Measurements from ENCODE around the gene ZNF385C.
"Not testable (repeated sequence)": the region's sequence is repeated elsewhere in the genome, so short reads cannot be mapped to it uniquely, and the experiment has no call there.

The ZNF385C gene

DNA sequence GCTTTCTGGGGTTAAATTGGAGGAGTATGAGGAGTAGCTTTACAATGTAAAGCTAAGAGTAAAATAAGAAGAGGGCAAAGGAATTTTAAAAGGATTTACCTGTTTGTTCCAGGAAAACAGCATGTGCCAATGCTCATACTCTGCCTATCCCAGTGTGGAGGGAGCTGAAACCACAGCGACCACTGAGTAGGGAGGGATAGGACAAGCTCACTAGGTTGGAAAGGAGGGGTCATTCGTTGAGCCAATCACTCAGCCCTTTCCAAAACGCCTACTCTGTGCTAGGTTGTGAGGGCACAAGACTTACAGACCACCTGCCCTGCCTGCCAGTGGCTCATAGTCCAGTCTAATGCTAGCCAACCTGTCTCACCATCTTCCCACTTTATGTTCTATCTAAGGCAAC lies 79.9 kb downstream of the ZNF385C start:
- TF ChIP-seq, protein P1, sequence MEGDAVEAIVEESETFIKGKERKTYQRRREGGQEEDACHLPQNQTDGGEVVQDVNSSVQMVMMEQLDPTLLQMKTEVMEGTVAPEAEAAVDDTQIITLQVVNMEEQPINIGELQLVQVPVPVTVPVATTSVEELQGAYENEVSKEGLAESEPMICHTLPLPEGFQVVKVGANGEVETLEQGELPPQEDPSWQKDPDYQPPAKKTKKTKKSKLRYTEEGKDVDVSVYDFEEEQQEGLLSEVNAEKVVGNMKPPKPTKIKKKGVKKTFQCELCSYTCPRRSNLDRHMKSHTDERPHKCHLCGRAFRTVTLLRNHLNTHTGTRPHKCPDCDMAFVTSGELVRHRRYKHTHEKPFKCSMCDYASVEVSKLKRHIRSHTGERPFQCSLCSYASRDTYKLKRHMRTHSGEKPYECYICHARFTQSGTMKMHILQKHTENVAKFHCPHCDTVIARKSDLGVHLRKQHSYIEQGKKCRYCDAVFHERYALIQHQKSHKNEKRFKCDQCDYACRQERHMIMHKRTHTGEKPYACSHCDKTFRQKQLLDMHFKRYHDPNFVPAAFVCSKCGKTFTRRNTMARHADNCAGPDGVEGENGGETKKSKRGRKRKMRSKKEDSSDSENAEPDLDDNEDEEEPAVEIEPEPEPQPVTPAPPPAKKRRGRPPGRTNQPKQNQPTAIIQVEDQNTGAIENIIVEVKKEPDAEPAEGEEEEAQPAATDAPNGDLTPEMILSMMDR (IDR thresholded peaks at IDR 0.05; ENCODE audit: extremely low read depth, insufficient read depth, missing control alignments): no peak
- in situ Hi-C loops (cut with MboI; ENCODE audit: low pct_unique_long_range_greater_than_20kb, low sequenced_read_pairs, unreplicated experiment): no loop called here
- peak; percentile 15 for DNase-seq (ENCODE audit: low spot score)

DNA sequence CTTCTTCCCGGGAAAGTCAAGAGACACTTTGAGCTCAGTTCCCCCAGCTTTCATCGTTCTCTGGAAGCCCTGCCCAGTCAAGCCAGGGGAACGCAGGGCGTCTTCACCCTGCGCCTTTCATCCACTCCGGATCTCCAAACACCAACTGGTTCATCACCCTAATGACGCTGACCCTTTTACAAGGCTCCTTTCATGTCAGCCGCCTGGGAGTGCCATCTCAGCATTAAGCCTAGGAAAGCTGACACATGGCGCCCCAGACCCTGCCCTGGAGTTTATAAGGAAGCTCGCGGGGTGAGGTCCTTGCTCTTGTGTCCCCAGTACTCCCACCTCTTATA lies 80.4 kb downstream of the ZNF385C start:
- peak; percentile 64 for DNase-seq (ENCODE audit: low spot score)

DNA sequence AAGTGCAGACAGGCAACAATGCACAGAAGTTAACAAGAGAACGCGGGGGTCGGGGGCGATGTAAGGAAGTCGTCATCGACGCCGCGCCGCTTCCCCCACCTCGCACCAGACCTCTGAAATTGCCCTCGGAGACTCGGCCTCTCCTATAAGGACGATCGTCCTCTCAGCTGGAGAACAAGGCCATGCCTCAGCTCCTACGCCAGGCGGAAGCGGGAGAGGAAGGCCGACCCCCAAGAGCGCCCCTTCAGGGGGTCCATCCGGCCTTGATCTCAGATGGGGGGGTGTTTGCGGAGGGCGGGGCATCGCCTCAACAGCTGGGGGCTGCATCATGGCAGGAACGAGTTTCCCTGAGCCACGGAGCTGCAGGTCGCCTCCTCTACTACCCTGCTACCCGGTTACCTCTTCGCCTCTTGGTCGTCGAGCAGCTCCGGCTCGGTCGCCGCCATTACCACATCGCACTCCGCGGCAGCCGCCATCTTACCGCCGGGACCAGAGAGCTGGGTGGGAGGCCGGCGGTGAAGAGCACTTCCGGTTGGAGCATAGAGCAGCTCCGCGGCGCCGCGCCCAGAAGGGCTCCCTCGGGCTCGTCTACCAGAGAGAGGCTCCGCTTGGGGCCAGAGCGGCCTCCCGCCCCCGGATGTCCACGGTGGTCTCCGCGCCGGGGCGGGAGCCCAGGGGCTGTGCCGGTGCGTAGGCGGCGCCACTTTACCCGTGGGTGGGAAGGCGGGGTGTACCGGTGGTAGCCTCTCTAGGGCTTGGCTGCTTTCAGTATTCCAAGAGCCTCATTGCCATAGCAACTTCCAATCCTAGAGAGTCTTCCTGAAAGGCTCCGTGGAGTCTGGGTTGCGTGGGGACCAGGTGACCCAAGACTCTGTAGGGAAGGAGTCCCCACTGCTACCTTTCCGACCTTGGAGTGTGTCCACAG lies 81.1 kb downstream of the ZNF385C start, which contains the start of gene DNAJC7:
Gene DNAJC7 (minus strand): TSS at position 499 of the 925 bp plus-strand sequence. CDS start 23 bp downstream, at position 476.
- in situ Hi-C loops (cut with MboI; ENCODE audit: low pct_unique_long_range_greater_than_20kb, low sequenced_read_pairs, unreplicated experiment): no loop called here
- TF ChIP-seq, protein P1 (IDR thresholded peaks at IDR 0.05; ENCODE audit: extremely low read depth, insufficient read depth, missing control alignments): no peak
- DNase-seq (ENCODE audit: low spot score): peak; percentile 96

More for the DNA sequence above, 80.4 kb downstream of the ZNF385C start:
- TF ChIP-seq, protein P1 (IDR thresholded peaks at IDR 0.05; ENCODE audit: extremely low read depth, insufficient read depth, missing control alignments): no peak
- in situ Hi-C loops (cut with MboI; ENCODE audit: low pct_unique_long_range_greater_than_20kb, low sequenced_read_pairs, unreplicated experiment): no loop called here

DNA sequence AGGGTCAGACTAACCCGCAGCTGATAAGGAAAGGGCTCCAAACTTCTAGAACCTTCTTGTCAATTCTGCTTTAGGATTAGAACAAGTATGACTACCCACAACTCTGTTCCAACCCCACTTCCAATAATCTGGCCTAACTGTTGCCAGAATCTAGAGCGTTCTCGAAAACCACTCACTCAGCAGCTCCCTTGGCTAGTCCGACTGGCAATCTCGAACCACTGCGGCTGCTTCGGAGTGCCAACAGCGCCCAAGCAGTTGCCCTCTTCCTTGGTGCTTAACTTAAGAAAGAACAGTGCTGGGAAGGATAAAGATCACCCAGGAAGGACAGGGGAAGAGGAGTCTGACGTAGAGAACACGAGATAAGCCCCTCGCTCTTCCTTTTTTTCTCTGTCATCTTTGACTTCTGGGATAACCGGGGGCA lies 81.9 kb downstream of the ZNF385C start:
- TF ChIP-seq, protein P1 (IDR thresholded peaks at IDR 0.05; ENCODE audit: extremely low read depth, insufficient read depth, missing control alignments): no peak
- in situ Hi-C loops (cut with MboI; ENCODE audit: low pct_unique_long_range_greater_than_20kb, low sequenced_read_pairs, unreplicated experiment): no loop called here
- no peak for DNase-seq (ENCODE audit: low spot score)

DNA sequence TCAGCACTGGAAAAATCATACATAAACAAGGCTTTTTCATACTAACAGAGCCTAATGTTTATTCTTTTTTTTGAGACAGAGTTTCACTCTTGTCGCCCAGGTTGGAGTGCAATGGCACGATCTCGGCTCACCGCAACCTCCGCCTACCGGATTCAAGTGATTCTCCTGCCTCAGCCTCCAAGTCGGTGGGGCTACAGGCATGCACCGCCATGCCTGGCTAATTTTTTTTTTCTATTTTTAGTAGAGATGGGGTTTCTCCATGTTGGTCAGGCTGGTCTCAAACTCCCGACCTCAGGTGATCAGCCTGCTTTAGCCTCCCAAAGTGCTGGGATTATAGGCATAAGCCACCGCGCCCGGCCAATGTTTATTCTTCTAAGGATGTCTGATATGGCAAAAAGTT lies 84.5 kb downstream of the ZNF385C start:
- DNase-seq (ENCODE audit: low spot score); in situ Hi-C loops (cut with MboI; ENCODE audit: low pct_unique_long_range_greater_than_20kb, low sequenced_read_pairs, unreplicated experiment): not testable (repeated sequence)

DNA sequence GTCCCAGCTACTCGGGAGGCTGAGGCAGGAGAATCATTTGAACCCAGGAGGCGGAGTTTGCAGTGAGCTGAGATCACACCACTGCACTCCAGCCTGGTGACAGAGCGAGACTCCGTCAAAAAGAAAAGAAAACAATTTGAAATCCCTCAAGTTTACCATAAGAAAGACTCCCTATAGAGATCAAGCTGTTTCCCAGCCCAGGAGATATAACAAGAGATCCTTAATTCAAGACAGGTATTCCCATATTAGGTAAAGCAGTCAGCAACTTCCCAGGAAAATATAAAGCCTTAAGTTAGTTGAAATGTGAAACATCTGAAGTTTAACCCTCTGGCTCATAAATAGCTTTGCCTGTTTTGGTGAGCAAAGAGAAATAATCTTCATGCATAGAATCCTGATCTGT lies 85.9 kb downstream of the ZNF385C start:
- DNase-seq (ENCODE audit: low spot score); in situ Hi-C loops (cut with MboI; ENCODE audit: low pct_unique_long_range_greater_than_20kb, low sequenced_read_pairs, unreplicated experiment): not testable (repeated sequence)

DNA sequence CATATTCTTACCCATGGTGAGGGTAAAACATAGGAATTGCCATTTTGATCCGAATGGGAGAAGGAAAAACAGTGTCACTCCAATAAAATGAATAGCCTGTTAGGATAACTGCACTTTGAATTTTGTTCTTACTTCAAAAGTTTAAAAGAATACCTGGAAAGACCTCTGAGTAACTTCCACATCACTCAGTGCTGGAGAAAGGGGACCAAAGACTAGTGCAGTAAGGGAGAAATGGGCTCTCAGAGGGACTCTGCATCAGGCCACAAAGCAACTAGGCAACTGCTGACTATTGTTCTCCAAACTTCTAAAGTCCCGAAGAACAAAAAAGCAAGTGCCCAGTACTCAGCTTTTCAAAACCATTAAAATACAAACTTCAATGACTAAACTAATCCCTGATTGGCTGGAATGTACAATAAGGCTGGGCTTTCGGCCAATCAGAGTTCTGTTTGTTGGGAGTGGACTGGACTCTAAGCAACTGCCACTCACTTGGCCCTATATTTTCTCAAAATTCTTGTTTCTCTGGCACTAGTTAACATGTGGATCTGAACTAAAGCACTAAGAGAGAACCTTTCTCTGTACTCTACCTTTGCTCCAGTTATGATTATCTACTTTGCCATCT lies 87.3 kb downstream of the ZNF385C start:
- TF ChIP-seq, protein P1 (IDR thresholded peaks at IDR 0.05; ENCODE audit: extremely low read depth, insufficient read depth, missing control alignments): no peak
- DNase-seq (ENCODE audit: low spot score): peak; percentile 36
- in situ Hi-C loops (cut with MboI; ENCODE audit: low pct_unique_long_range_greater_than_20kb, low sequenced_read_pairs, unreplicated experiment): no loop called here

DNA sequence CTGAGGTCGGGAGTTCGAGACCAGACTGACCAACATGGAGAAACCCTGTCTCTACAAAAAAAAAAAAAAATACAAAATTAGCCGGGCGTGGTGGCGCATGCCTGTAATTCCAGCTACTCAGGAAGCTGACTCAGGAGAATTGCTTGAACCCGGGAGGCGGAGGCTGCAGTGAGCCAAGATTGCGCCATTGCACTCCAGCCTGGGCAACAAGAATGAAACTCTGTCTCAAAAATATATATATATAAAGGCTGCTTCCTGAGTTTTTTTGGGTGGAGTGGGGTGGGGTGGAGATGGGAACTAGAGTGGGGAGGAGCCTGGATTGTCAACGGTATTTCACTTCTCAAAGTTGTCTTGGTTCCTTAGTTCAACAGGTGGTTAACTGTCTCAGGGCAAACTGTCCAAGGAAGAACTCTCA lies 88.0 kb downstream of the ZNF385C start:
- in situ Hi-C loops (cut with MboI; ENCODE audit: low pct_unique_long_range_greater_than_20kb, low sequenced_read_pairs, unreplicated experiment); DNase-seq (ENCODE audit: low spot score): not testable (repeated sequence)

All from GM13977 (cell line).